Right lobe of liver (tissue), 4 donors: ENCODE results near the gene LILRA6.
"Not testable (repeated sequence)": the region's sequence is repeated elsewhere in the genome, so short reads cannot be mapped to it uniquely, and the experiment has no call there.

ENCODE experiments used
- CTCF ChIP-seq, 4 donors: fragments of 200-600 bp in 3 of 4; fragments of 450-650 bp in 1 of 4; IDR thresholded peaks; one replicate each; pipeline versions ENCODE4 v1.5.1 to v1.8.0; 2016 to 2022; ENCODE audit warnings: antibody characterized with exemption in 4 of 4, mild to moderate bottlenecking in 2 of 4
- POLR2A ChIP-seq: fragments of 450-650 bp; IDR thresholded peaks from one replicate; pipeline ENCODE4 v1.6.1; 2017; ENCODE audit warnings: antibody characterized with exemption, mild to moderate bottlenecking
- donor health status: DM: no; HTN: no; CAD: no.
- donor health status: DM: no; HTN: no; CAD: no.
- donor health status: DM: no; HTN: yes; CAD: no.

- not testable (repeated sequence) for TF ChIP-seq CTCF (IDR thresholded peaks at IDR 0.05); POLR2A
Observed at GRCh38 chr19:54286283-54286682, 43.7 kb upstream of the LILRA6 start.
